ENCODE results near the gene PLK5.

PLK5 gene

GRCh38 chr19:1555487-1556389 is 31.9 kb downstream of the PLK5 start:
- DNase-seq (ENCODE audit: low spot score) = no peak

GRCh38 chr19:1556390-1557070 is 32.7 kb downstream of the PLK5 start:
- no peak for DNase-seq (ENCODE audit: low spot score)

GRCh38 chr19:1558552-1558951 is 34.7 kb downstream of the PLK5 start:
- no peak for DNase-seq (ENCODE audit: low spot score)

- DNase-seq (ENCODE audit: low spot score) = no peak
Observed at GRCh38 chr19:1560286-1560882, 36.5 kb downstream of the PLK5 start.

GRCh38 chr19:1561236-1561842 is 37.5 kb downstream of the PLK5 start:
- no peak for DNase-seq (ENCODE audit: low spot score)

- DNase-seq (ENCODE audit: low spot score) = no peak
Observed at GRCh38 chr19:1563251-1563650, 39.4 kb downstream of the PLK5 start.

- DNase-seq (ENCODE audit: low spot score) = peak; percentile 90
Observed at GRCh38 chr19:1566392-1567115, 42.7 kb downstream of the PLK5 start.

GRCh38 chr19:1567116-1567847 is 43.4 kb downstream of the PLK5 start:
- DNase-seq (ENCODE audit: low spot score) = no peak

GRCh38 chr19:1567848-1568227 is 44.0 kb downstream of the PLK5 start:
- no peak for DNase-seq (ENCODE audit: low spot score)

- DNase-seq (ENCODE audit: low spot score) = peak; percentile 80
Observed at GRCh38 chr19:1568320-1569019, 44.6 kb downstream of the PLK5 start, which contains the start of gene MEX3D. Gene MEX3D, minus strand, starts transcription at chr19:1568325. Its CDS starts 267 bp downstream, at chr19:1568058.

- no peak for DNase-seq (ENCODE audit: low spot score)
Observed at GRCh38 chr19:1569997-1570396, 46.1 kb downstream of the PLK5 start.

- DNase-seq (ENCODE audit: low spot score) = no peak
Observed at GRCh38 chr19:1570836-1571235, 47.0 kb downstream of the PLK5 start.

GRCh38 chr19:1571358-1571757 is 47.5 kb downstream of the PLK5 start:
- no peak for DNase-seq (ENCODE audit: low spot score)

GRCh38 chr19:1572795-1573194 is 48.9 kb downstream of the PLK5 start:
- DNase-seq (ENCODE audit: low spot score) = no peak

- DNase-seq (ENCODE audit: low spot score) = no peak
Observed at GRCh38 chr19:1574354-1575136, 50.7 kb downstream of the PLK5 start.

- DNase-seq (ENCODE audit: low spot score) = no peak
Observed at GRCh38 chr19:1575323-1576241, 51.7 kb downstream of the PLK5 start.

GRCh38 chr19:1576242-1577089 is 52.6 kb downstream of the PLK5 start:
- peak; percentile 61 for DNase-seq (ENCODE audit: low spot score)

All from left forelimb (tissue), 1 donor.